Measurements from ENCODE around the gene RASGRP2.

Gene RASGRP2

GRCh38 chr11:64745521-64746328 lies 1.8 kb upstream of the RASGRP2 start:
- H3K4me3 Mint-ChIP-seq = peak overlapping the region; percentile 82 to 86 (median 82)
- H3K36me3 Mint-ChIP-seq (ENCODE audit: low read depth) = no peaks in the 10 kb centered on the region
- no peaks in the 10 kb centered on the region for H3K9me3 Mint-ChIP-seq
- peak overlapping the region in 1 of 3 experiments; percentile 49 for H3K27ac Mint-ChIP-seq
- TF ChIP-seq, protein P1, sequence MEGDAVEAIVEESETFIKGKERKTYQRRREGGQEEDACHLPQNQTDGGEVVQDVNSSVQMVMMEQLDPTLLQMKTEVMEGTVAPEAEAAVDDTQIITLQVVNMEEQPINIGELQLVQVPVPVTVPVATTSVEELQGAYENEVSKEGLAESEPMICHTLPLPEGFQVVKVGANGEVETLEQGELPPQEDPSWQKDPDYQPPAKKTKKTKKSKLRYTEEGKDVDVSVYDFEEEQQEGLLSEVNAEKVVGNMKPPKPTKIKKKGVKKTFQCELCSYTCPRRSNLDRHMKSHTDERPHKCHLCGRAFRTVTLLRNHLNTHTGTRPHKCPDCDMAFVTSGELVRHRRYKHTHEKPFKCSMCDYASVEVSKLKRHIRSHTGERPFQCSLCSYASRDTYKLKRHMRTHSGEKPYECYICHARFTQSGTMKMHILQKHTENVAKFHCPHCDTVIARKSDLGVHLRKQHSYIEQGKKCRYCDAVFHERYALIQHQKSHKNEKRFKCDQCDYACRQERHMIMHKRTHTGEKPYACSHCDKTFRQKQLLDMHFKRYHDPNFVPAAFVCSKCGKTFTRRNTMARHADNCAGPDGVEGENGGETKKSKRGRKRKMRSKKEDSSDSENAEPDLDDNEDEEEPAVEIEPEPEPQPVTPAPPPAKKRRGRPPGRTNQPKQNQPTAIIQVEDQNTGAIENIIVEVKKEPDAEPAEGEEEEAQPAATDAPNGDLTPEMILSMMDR (IDR thresholded peaks at IDR 0.05; ENCODE audit: unreplicated experiment in 3 of 3) = no peak
- H3K4me1 Mint-ChIP-seq = peaks cover 15% of the 10 kb centered on the region
- peaks cover 51% of the 10 kb centered on the region for H3K27me3 Mint-ChIP-seq (ENCODE audit: low read depth)

DNA sequence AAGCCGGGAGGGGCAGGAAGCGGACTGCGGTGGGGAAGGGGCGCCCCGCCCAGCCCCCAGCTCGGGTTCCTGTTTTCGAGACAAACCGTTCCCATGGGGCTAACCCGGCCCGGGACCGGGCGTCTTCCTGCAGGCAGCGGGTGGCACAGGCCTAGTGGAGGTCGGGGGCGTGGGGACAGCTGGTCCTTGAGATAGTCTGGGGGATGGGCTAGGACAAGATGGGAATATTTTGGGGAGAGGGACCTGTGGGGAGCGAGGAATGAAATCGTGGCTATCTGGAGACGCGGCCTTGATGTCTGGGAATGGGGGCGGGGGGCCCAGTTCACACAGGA lies 1.2 kb upstream of the RASGRP2 start:
- Mint-ChIP-seq H3K4me3 (peak overlapping the region; percentile 82 to 86 (median 82)), H3K9me3 (no peaks in the 10 kb centered on the region), H3K27me3 (ENCODE audit: low read depth) (peaks cover 54% of the 10 kb centered on the region), H3K27ac (peak overlapping the region in 1 of 3 experiments; percentile 49), H3K36me3 (ENCODE audit: low read depth) (no peaks in the 10 kb centered on the region), H3K4me1 (peaks cover 15% of the 10 kb centered on the region)
- TF ChIP-seq, protein P1 (IDR thresholded peaks at IDR 0.05; ENCODE audit: unreplicated experiment in 3 of 3) = no peak

DNA sequence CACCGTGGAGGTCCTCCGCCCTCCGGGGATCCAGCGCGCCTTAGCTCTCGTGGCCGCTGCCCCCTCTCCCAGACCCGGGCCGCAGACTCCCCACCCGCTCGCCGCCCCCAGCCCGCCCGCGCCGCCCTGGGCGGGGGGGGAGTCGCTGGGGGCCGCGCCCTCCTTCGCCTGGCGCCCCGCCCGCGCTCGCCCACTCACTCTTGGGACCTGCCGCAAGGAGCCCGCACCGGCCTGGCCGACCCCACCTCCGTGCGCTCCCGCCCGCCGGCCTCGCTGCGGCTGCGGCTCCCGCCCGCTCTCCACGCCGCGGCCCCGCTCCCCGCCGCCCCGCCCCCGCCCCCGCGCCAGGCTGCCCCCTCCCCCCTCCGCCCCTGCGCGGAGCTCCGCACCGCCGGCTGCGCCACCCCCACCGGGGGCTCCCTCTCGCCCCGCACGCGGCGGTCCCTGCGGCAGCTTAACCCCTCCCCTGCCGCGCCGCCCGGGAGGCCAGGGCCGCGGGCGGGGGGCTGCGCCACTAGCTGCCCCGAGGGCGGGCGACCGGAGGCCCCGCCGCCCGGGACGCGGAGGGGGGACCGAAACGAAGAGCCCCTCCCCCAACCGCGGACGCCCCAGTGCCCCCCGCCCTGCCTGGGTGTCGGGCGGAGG lies 724 bp upstream of the RASGRP2 start:
- Mint-ChIP-seq H3K27me3 (ENCODE audit: low read depth) (peaks cover 57% of the 10 kb centered on the region), H3K4me3 (peak overlapping the region; percentile 80 to 87 (median 82)), H3K4me1 (peaks cover 15% of the 10 kb centered on the region), H3K27ac (no peak overlapping the region), H3K9me3 (no peaks in the 10 kb centered on the region), H3K36me3 (ENCODE audit: low read depth) (no peaks in the 10 kb centered on the region)
- TF ChIP-seq, protein P1 (IDR thresholded peaks at IDR 0.05; ENCODE audit: unreplicated experiment in 3 of 3) = no peak

- Mint-ChIP-seq H3K4me3 (no peak overlapping the region), H3K27ac (no peak overlapping the region), H3K9me3 (no peaks in the 10 kb centered on the region)
Measured at GRCh38 chr11:64742889-64743590, 902 bp downstream of the RASGRP2 start.

GRCh38 chr11:64742087-64742888 lies 1.7 kb downstream of the RASGRP2 start:
- Mint-ChIP-seq H3K9me3 (no peaks in the 10 kb centered on the region), H3K27me3 (ENCODE audit: low read depth) (peaks cover 63% of the 10 kb centered on the region), H3K27ac (no peak overlapping the region), H3K36me3 (ENCODE audit: low read depth) (no peaks in the 10 kb centered on the region), H3K4me1 (peaks cover 8% of the 10 kb centered on the region), H3K4me3 (peak overlapping the region; percentile 58 to 62 (median 61))
- TF ChIP-seq, protein P1 (IDR thresholded peaks at IDR 0.05; ENCODE audit: unreplicated experiment in 3 of 3) = no peak

More at GRCh38 chr11:64742889-64743590, 902 bp downstream of the RASGRP2 start:
- H3K36me3 Mint-ChIP-seq (ENCODE audit: low read depth) = no peaks in the 10 kb centered on the region
- peaks cover 66% of the 10 kb centered on the region for H3K27me3 Mint-ChIP-seq (ENCODE audit: low read depth)
- peaks cover 10% of the 10 kb centered on the region for H3K4me1 Mint-ChIP-seq
- TF ChIP-seq, protein P1 (IDR thresholded peaks at IDR 0.05; ENCODE audit: unreplicated experiment in 3 of 3) = peak; percentile 85 to 92 (median 89)
